Measurements from ENCODE around the gene BAAT.

Gene BAAT

DNA sequence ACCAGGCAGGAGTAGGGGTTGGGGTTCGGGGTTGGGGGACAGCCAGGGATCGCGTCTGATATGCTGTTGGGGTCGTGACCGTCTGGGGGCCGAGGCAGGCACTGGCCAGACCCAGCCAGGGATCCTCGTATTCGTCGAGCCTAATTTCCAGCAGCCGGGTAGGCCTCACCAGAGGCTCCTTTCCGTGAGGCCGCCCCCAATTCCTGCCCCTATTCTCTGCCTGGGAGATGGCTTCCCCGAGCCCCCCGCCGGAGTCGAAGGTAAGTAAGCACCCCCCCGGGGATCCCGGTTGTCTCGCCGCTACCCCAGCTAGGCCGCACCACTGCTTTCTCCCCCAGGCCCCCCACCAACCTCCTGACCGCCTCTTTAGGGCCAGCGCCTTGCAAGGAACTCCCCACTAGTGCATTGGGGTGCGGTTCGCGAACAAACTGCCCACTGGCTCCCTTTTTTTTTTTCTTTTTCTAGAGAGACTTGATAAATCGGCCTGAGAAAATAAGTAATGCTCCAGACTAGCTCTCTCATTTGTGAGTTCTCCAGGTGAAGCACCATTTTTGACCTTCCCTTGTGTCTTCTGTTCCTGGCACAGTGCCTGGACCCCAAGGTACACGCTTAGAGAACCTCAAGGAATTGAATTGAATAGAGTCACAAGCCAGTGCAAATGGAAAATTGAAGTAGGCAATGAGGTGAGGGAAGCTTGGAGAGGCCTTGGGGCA lies 14.3 kb upstream of the BAAT start:
- TF ChIP-seq, protein P1, sequence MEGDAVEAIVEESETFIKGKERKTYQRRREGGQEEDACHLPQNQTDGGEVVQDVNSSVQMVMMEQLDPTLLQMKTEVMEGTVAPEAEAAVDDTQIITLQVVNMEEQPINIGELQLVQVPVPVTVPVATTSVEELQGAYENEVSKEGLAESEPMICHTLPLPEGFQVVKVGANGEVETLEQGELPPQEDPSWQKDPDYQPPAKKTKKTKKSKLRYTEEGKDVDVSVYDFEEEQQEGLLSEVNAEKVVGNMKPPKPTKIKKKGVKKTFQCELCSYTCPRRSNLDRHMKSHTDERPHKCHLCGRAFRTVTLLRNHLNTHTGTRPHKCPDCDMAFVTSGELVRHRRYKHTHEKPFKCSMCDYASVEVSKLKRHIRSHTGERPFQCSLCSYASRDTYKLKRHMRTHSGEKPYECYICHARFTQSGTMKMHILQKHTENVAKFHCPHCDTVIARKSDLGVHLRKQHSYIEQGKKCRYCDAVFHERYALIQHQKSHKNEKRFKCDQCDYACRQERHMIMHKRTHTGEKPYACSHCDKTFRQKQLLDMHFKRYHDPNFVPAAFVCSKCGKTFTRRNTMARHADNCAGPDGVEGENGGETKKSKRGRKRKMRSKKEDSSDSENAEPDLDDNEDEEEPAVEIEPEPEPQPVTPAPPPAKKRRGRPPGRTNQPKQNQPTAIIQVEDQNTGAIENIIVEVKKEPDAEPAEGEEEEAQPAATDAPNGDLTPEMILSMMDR (IDR thresholded peaks at IDR 0.05; ENCODE audit: low read depth, low read length, missing control alignments), result no peak
- peak overlapping the region; percentile 80 for H3K4me3 ChIP-seq (ENCODE audit: low read depth, low read length)
- DNase-seq (ENCODE audit: low read depth), result no peak

DNA sequence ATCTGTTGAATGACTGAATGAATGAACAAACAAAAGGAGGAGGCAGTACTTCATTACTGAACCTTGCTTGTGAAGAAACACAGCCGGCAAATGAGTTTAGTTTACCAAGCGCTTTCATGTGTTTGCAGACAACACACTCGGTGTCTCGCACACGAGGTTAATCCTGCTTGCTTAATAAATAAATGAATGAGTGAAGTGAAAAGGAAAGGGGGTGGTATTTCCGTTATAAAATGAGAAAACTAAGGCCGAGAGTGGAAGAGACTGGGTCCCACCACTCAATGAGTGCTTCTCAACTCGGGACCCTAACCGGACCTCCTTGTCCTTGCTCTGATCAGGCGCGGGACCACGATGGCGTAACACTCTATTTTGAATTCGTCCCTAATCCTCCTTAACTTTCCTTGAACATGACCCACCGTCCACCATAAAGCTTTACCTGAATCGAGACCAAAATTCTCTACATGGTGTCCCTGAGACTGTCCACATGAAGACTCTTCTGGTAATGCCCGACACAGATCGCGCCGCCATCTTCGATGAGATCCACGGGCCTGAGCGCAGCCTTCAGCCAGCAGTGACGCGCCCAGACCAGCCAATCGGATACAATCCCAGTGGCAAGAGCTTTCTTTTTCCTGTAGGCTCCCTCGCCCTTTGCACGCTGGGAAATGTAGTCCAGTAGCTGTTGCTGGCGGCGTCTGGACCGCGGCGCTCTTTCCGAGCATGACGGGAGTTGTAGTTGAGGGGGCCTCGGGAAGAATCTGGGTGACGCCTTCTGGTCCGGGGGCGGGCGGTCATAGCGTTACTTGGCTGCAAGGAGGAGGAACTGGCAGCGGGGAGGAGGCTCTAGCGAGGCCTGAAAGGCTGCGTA lies 13.5 kb upstream of the BAAT start, which contains the start of the genes MRPL50 and ZNF189:
MRPL50 (minus strand) TSS at position 551 of the 862 bp plus-strand sequence; CDS start at position 525, 26 bp downstream.
ZNF189 (plus strand) TSS at position 784 of the 862 bp plus-strand sequence. CDS start 306 bp downstream, outside the sequence.
- peak within 1 kb of the TSS; percentile 80 for H3K4me3 ChIP-seq (ENCODE audit: low read depth, low read length)
- TF ChIP-seq, protein P1 (IDR thresholded peaks at IDR 0.05; ENCODE audit: low read depth, low read length, missing control alignments), result no peak
- DNase-seq (ENCODE audit: low read depth), result peak; percentile 96

DNA sequence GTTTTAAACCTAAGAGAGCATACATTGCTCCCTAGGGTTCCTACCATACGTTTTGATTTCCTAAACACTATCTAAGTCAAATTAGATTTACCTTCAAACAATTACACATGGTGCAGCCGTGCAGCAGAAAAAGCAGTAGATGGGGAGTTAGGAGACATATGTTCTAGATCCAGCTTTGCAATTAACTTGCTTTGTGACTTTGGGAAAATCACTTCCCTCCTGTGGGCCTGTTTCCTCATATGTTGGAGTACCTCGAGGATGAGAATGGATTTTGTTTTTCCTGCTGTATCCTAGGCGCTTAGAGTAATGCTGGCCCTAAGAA lies 12.9 kb upstream of the BAAT start:
- H3K4me3 ChIP-seq (ENCODE audit: low read depth, low read length), result peak overlapping the region; percentile 59
- TF ChIP-seq, protein P1 (IDR thresholded peaks at IDR 0.05; ENCODE audit: low read depth, low read length, missing control alignments), result no peak
- DNase-seq (ENCODE audit: low read depth), result no peak

DNA sequence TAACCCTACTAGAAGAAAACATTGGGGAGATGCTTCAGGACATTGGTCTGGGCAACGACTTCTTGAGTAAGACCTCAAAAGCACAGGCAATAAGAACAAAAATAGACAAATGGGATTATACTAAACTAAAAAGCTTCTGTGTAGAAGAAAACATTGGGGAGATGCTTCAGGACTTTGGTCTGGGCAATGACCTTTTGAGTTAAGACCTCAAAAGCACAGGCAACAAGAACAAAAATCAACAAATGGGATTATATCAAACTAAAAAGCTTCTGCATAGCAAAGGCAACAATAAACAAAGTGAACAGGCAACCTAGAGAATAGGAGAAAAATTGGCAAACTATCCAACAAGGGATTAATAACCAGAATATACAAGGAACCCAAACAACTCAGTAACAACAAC lies 9.9 kb upstream of the BAAT start:
- DNase-seq (ENCODE audit: low read depth), result no peak
- no peak overlapping the region for H3K4me3 ChIP-seq (ENCODE audit: low read depth, low read length)

DNA sequence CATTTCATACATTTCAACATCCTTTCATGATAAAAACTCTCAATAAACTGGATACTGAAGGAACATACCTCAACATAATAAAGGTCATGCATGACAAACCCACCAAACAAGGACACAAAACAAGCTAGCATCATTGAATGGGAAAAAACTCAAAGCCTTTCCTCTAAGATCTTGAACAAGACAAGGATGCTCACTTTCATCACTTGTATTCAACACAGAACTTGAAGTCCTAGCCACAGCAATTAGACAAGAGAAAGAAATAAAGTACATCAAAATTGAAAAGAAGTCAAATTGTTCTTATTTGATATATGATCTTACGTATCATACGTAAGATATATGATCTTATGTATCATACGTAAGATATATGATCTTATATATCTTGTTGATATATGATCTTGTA lies 8.3 kb upstream of the BAAT start:
- TF ChIP-seq, protein P1 (IDR thresholded peaks at IDR 0.05; ENCODE audit: low read depth, low read length, missing control alignments), result no peak
- no peak overlapping the region for H3K4me3 ChIP-seq (ENCODE audit: low read depth, low read length)
- DNase-seq (ENCODE audit: low read depth), result no peak

More for the DNA sequence above, 9.9 kb upstream of the BAAT start:
- TF ChIP-seq, protein P1 (IDR thresholded peaks at IDR 0.05; ENCODE audit: low read depth, low read length, missing control alignments), result no peak

DNA sequence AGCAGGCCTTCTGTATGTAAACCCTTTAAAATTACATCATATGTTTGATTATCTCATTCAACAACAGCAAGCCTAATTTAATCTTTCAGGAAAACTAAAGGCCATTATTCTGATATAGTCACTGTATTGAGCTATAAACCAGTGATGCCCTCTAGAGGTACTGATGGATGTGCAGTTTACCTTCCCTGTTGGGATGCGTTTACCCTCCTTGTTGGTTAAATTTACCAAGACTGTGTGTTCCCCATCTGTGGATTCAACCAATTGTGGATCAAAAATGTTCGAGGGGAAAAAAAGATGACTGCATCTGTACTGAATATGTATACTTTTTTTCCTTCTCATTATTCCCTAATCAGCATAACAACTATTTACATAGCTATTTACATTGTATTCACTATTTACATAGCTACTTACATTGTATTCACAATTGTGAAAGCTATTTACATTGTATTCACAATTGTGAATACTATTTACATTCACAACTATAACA lies 3.7 kb upstream of the BAAT start:
- no peak overlapping the region for H3K4me3 ChIP-seq (ENCODE audit: low read depth, low read length)
- no peak for DNase-seq (ENCODE audit: low read depth)
- TF ChIP-seq, protein P1 (IDR thresholded peaks at IDR 0.05; ENCODE audit: low read depth, low read length, missing control alignments), result peak; percentile 15

Data from GM12864 (cell line).